Measurements from ENCODE around the gene TRPC4. TPM values are rescaled to one million over a fixed set of nuclear protein-coding genes. Genes with fewer than 3 reads are reported as not detected.

The TRPC4 gene
- total RNA-seq, 2 experiments from 2014 or later = not detected

DNA sequence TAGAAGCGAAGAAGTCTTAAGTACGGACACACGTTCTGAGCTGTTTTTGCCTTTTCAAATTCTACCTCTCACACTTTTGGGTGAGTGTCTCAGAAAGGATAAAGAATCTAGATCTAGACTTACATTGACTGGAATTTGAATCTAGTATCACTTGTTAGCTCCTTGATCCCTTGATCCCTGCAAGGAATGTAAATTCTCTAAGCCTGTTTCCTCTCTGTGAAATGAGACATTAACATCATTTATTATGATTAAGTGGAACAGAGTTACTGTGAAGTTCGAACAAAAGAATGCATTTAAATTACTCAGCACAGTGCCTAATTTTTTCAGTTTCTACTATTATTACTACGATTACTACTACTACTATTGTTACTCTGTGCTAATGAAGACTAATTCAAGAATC is 184.4 kb downstream of the TRPC4 start:
- Mint-ChIP-seq H3K4me3 (no peak overlapping the region), H3K36me3 (no peaks in the 10 kb centered on the region), H3K9me3 (no peaks in the 10 kb centered on the region), H3K4me1 (no peaks in the 10 kb centered on the region), H3K27me3 (no peaks in the 10 kb centered on the region), H3K27ac (no peak overlapping the region)
- POLR2A ChIA-PET = no interaction called here
- ATAC-seq (ENCODE audit: low read depth) (no peak), DNase-seq (no peak)

GRCh38 chr13:37682496-37682895 is 187.1 kb downstream of the TRPC4 start:
- Mint-ChIP-seq H3K9me3 (no peaks in the 10 kb centered on the region), H3K27me3 (no peaks in the 10 kb centered on the region), H3K36me3 (no peaks in the 10 kb centered on the region), H3K27ac (no peak overlapping the region), H3K4me1 (no peaks in the 10 kb centered on the region), H3K4me3 (no peak overlapping the region)
- POLR2A ChIA-PET = no interaction called here
- no peak for DNase-seq
- ATAC-seq (ENCODE audit: low read depth) = no peak

GRCh38 chr13:37681281-37682032 is 188.1 kb downstream of the TRPC4 start:
- Mint-ChIP-seq H3K27ac (no peak overlapping the region), H3K4me1 (no peaks in the 10 kb centered on the region), H3K4me3 (no peak overlapping the region), H3K9me3 (no peaks in the 10 kb centered on the region), H3K27me3 (no peaks in the 10 kb centered on the region), H3K36me3 (no peaks in the 10 kb centered on the region)
- POLR2A ChIA-PET = no interaction called here
- ATAC-seq (ENCODE audit: low read depth) (no peak), DNase-seq (no peak)

DNA sequence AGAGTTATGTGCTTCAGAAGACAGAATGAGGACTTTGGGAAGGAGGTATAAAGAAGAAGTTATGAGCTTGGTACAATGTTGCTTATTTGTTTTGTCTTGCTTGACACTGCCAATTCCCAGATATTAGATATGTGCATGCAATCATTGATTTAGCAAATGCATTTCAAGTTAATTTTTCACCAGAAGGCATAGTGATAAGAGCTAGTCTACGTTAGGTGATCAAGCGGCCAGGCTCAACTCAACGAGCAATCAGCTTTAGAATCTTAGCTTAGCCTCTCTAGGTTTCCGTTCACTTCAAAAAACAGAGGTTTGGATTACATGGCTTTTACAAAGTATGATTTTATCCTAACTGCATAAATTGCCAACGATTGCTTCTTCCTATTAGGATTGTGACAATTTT is 189.4 kb downstream of the TRPC4 start:
- DNase-seq (no peak), ATAC-seq (ENCODE audit: low read depth) (no peak)
- H3K4me3 Mint-ChIP-seq = no peak overlapping the region
- no peaks in the 10 kb centered on the region for H3K36me3 Mint-ChIP-seq
- no peaks in the 10 kb centered on the region for H3K9me3 Mint-ChIP-seq
- no peak overlapping the region for H3K27ac Mint-ChIP-seq
- POLR2A ChIA-PET = no interaction called here
- no peaks in the 10 kb centered on the region for H3K4me1 Mint-ChIP-seq
- H3K27me3 Mint-ChIP-seq = no peaks in the 10 kb centered on the region

GRCh38 chr13:37679043-37679442 is 190.5 kb downstream of the TRPC4 start:
- H3K27ac Mint-ChIP-seq = no peak overlapping the region

DNA sequence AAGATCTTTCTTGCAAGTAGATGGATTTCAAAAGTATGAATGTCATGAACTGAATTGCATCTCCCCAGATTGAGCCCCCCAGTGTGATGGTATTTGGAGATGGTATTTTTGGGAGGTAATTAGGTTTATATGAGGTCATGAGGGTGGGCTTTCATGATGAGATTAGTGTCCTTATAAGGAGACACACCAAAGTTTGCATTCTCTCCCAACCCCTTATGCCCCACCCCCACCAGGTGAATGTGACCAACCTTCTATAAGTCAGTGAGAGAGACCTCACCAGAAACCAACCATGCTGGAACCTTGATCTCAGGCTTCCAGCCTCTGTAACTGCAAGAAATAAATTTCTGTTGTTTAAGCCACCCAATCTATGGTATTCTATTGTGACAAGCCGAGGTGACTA is 199.7 kb downstream of the TRPC4 start:
- Mint-ChIP-seq H3K27me3 (no peaks in the 10 kb centered on the region), H3K27ac (no peak overlapping the region), H3K4me1 (no peaks in the 10 kb centered on the region), H3K9me3 (no peaks in the 10 kb centered on the region), H3K4me3 (no peak overlapping the region), H3K36me3 (no peaks in the 10 kb centered on the region)
- POLR2A ChIA-PET = no interaction called here
- ATAC-seq (ENCODE audit: low read depth) (no peak), DNase-seq (no peak)

More at GRCh38 chr13:37679043-37679442, 190.5 kb downstream of the TRPC4 start:
- Mint-ChIP-seq H3K4me1 (no peaks in the 10 kb centered on the region), H3K4me3 (no peak overlapping the region), H3K36me3 (no peaks in the 10 kb centered on the region), H3K27me3 (no peaks in the 10 kb centered on the region), H3K9me3 (no peaks in the 10 kb centered on the region)
- no peak for ATAC-seq (ENCODE audit: low read depth)
- POLR2A ChIA-PET = no interaction called here
- DNase-seq = no peak

- H3K9me3 Mint-ChIP-seq = no peaks in the 10 kb centered on the region
- no peak for ATAC-seq (ENCODE audit: low read depth)
- H3K27ac Mint-ChIP-seq = no peak overlapping the region
- POLR2A ChIA-PET = no interaction called here
- H3K27me3 Mint-ChIP-seq = no peaks in the 10 kb centered on the region
- H3K4me3 Mint-ChIP-seq = no peak overlapping the region
- DNase-seq = no peak
- H3K4me1 Mint-ChIP-seq = no peaks in the 10 kb centered on the region
- H3K36me3 Mint-ChIP-seq = no peaks in the 10 kb centered on the region
Observed at GRCh38 chr13:37667702-37668101, 201.9 kb downstream of the TRPC4 start.

GRCh38 chr13:37666036-37666435 is 203.5 kb downstream of the TRPC4 start:
- H3K4me1 Mint-ChIP-seq = no peaks in the 10 kb centered on the region
- H3K27ac Mint-ChIP-seq = no peak overlapping the region
- POLR2A ChIA-PET = no interaction called here
- H3K9me3 Mint-ChIP-seq = peaks cover 1% of the 10 kb centered on the region
- no peak for ATAC-seq (ENCODE audit: low read depth)
- DNase-seq = no peak
- H3K36me3 Mint-ChIP-seq = no peaks in the 10 kb centered on the region
- H3K27me3 Mint-ChIP-seq = no peaks in the 10 kb centered on the region
- H3K4me3 Mint-ChIP-seq = no peak overlapping the region

GRCh38 chr13:37665420-37665819 is 204.2 kb downstream of the TRPC4 start:
- DNase-seq (no peak), ATAC-seq (ENCODE audit: low read depth) (no peak)
- H3K4me3 Mint-ChIP-seq = no peak overlapping the region
- H3K27ac Mint-ChIP-seq = no peak overlapping the region
- no peaks in the 10 kb centered on the region for H3K36me3 Mint-ChIP-seq
- no peaks in the 10 kb centered on the region for H3K4me1 Mint-ChIP-seq
- H3K9me3 Mint-ChIP-seq = peaks cover 1% of the 10 kb centered on the region
- POLR2A ChIA-PET = no interaction called here
- H3K27me3 Mint-ChIP-seq = no peaks in the 10 kb centered on the region

- H3K27ac Mint-ChIP-seq = no peak overlapping the region
- POLR2A ChIA-PET = no interaction called here
- H3K9me3 Mint-ChIP-seq = peaks cover 1% of the 10 kb centered on the region
- DNase-seq (no peak), ATAC-seq (ENCODE audit: low read depth) (no peak)
- H3K36me3 Mint-ChIP-seq = no peaks in the 10 kb centered on the region
- H3K4me1 Mint-ChIP-seq = no peaks in the 10 kb centered on the region
- no peaks in the 10 kb centered on the region for H3K27me3 Mint-ChIP-seq
- H3K4me3 Mint-ChIP-seq = no peak overlapping the region
Observed at GRCh38 chr13:37663724-37664123, 205.8 kb downstream of the TRPC4 start.

GRCh38 chr13:37662624-37663023 is 206.9 kb downstream of the TRPC4 start:
- H3K27ac Mint-ChIP-seq = no peak overlapping the region
- no peaks in the 10 kb centered on the region for H3K36me3 Mint-ChIP-seq
- ATAC-seq (ENCODE audit: low read depth) = no peak
- H3K4me3 Mint-ChIP-seq = no peak overlapping the region
- POLR2A ChIA-PET = no interaction called here
- DNase-seq = no peak
- no peaks in the 10 kb centered on the region for H3K27me3 Mint-ChIP-seq
- H3K4me1 Mint-ChIP-seq = no peaks in the 10 kb centered on the region
- peaks cover 1% of the 10 kb centered on the region for H3K9me3 Mint-ChIP-seq

DNA sequence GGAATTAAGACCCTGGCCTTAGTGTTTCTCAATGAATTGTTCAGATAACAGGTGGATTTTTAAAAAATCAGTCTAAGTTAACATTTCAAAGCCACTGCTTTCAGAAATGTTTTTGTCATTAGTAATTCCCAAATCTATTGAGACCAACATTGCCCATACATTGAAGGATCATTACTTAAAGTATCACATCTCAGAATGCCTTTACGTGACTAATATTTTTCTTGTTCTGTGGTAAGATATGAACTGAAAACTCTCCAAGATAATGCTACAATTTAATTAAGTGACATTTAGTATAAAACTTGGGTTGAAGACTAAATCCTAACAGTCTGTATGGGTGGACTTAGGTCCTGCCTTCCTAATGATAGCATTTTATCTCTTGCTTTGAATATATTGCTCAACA is 211.6 kb downstream of the TRPC4 start:
- no peaks in the 10 kb centered on the region for H3K4me1 Mint-ChIP-seq
- H3K27ac Mint-ChIP-seq = no peak overlapping the region
- H3K27me3 Mint-ChIP-seq = no peaks in the 10 kb centered on the region
- no peak for ATAC-seq (ENCODE audit: low read depth)
- DNase-seq = no peak
- H3K9me3 Mint-ChIP-seq = peaks cover 1% of the 10 kb centered on the region
- POLR2A ChIA-PET = no interaction called here
- no peaks in the 10 kb centered on the region for H3K36me3 Mint-ChIP-seq
- H3K4me3 Mint-ChIP-seq = no peak overlapping the region

DNA sequence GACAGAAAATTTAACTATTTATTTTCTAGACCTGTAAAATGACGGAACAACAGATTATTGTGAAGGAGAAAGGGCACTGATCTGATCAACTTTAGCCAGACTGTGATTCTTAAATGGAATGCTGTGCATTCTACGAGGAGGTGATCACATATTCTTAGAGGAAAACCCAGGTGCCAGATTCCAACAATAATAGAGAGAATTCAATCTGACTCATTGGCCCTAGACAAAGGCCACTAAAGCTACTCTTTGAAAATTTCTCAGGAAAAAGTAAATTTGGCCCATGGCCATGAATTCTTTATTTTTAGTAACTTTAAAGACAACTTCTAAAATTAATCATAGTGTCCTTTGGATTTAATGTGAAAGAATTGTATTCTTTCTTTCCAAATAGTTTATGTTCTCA is 212.4 kb downstream of the TRPC4 start:
- DNase-seq = no peak

GRCh38 chr13:37656247-37656940 is 213.2 kb downstream of the TRPC4 start:
- ATAC-seq (ENCODE audit: low read depth) (no peak), DNase-seq (no peak)
- H3K9me3 Mint-ChIP-seq = peaks cover 1% of the 10 kb centered on the region
- H3K27ac Mint-ChIP-seq = no peak overlapping the region
- POLR2A ChIA-PET = no interaction called here
- no peaks in the 10 kb centered on the region for H3K4me1 Mint-ChIP-seq
- no peak overlapping the region for H3K4me3 Mint-ChIP-seq
- H3K27me3 Mint-ChIP-seq = no peaks in the 10 kb centered on the region
- H3K36me3 Mint-ChIP-seq = no peaks in the 10 kb centered on the region

More for the DNA sequence above, 212.4 kb downstream of the TRPC4 start:
- H3K27ac Mint-ChIP-seq = no peak overlapping the region
- H3K36me3 Mint-ChIP-seq = no peaks in the 10 kb centered on the region
- ATAC-seq (ENCODE audit: low read depth) = no peak
- POLR2A ChIA-PET = no interaction called here
- no peak overlapping the region for H3K4me3 Mint-ChIP-seq
- peaks cover 1% of the 10 kb centered on the region for H3K9me3 Mint-ChIP-seq
- no peaks in the 10 kb centered on the region for H3K4me1 Mint-ChIP-seq
- no peaks in the 10 kb centered on the region for H3K27me3 Mint-ChIP-seq
